ENCODE data around the gene WDR59.
"Not testable (repeated sequence)": the region's sequence is repeated elsewhere in the genome, so short reads cannot be mapped to it uniquely, and the experiment has no call there.

Gene WDR59

DNA sequence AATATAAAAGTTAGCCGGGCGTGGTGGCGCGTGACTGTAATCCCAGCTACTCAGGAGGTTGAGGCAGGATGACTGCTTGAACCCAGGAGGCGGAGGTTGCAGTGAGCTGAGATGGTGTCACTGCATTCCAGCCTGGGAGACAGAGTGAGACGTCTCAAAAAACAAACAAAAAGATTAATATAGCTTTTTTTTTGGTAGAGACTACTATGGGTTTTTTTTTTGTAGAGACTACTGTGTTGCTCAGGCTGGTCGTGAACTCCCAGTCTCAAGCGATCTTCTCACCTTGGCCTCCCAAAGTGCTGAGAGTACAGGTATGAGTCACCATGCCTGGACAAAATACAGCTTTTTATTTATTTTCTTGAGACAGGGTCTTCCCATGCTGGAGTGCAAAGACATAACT is 34.1 kb upstream of the WDR59 start:
- H3K4me3 ChIP-seq (ENCODE audit: low read depth, low read length), result no peak overlapping the region
- TF ChIP-seq, protein P1, sequence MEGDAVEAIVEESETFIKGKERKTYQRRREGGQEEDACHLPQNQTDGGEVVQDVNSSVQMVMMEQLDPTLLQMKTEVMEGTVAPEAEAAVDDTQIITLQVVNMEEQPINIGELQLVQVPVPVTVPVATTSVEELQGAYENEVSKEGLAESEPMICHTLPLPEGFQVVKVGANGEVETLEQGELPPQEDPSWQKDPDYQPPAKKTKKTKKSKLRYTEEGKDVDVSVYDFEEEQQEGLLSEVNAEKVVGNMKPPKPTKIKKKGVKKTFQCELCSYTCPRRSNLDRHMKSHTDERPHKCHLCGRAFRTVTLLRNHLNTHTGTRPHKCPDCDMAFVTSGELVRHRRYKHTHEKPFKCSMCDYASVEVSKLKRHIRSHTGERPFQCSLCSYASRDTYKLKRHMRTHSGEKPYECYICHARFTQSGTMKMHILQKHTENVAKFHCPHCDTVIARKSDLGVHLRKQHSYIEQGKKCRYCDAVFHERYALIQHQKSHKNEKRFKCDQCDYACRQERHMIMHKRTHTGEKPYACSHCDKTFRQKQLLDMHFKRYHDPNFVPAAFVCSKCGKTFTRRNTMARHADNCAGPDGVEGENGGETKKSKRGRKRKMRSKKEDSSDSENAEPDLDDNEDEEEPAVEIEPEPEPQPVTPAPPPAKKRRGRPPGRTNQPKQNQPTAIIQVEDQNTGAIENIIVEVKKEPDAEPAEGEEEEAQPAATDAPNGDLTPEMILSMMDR (IDR thresholded peaks at IDR 0.05; ENCODE audit: insufficient read depth, low read depth, low read length, missing control alignments), result no peak
- peak; percentile 70 for DNase-seq (ENCODE audit: low read depth)

DNA sequence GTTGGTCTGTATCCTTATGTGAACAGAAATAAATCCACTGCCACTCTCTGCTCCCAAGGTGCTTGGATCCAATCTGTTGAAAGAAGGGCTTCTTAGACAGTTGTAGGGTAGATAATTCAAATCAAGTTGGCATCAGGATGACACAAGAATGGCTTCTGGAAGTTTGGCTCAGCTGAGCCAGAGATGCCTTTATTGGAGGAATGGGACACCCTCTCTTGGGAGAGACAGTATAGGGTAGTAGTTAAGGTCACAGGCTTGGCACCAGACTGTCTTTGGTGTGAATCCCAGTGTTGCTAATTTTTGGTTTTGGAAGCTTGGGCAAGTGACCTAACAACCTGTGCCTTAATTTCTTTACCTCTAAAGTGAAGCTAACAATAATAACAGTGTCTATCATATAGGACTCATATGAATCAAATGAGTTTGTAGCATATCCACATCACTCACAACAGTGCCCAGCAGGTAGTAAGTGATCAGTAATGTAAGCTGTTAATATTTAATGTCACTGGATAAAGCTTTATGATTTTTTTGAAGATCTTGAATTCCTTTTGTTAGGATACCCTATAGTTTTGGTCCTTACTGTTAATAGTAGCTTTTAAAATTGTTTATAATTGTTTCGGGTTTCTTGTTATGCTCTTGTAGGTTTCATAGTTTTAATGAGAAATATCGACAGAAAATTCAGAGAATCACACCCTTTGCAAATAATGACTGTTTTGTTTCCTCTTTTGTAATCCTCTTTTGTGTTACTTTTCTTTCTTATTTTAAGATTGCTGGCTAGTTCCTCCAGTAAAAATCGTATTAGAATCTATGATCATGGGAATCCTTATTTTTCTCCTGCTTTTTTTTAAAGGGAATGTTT is 33.0 kb upstream of the WDR59 start:
- TF ChIP-seq, protein P1 (IDR thresholded peaks at IDR 0.05; ENCODE audit: insufficient read depth, low read depth, low read length, missing control alignments), result no peak
- no peak for DNase-seq (ENCODE audit: low read depth)
- H3K4me3 ChIP-seq (ENCODE audit: low read depth, low read length), result no peak overlapping the region

DNA sequence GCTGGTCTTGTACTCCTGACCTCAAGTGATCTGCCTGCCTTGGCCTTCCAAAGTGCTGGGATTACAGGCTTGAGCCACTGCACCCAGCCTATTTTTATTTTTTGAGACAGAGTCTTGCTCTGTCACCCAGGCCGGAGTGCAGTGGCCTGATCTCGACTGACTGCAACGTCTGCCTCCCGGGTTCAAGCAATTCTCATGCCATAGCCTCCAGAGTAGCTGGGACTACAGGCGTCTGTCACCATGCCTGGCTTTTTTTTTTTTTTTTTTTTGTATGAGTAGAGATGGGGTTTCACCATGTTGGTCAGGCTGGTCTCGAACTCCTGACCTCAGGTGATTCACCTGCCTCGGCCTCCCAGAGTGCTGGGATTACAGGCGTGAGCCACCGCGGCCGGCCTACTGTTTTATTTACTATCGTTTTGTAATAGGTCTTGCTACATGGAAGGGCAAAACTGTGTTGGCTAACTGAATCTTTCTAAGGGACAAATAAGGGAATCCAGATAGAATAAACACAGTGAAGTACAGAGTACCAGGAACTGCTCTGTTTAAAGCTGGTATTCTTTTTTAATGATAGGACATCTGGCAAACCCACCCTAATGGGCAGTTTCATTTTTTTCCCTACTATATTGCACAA is 31.6 kb upstream of the WDR59 start:
- H3K4me3 ChIP-seq (ENCODE audit: low read depth, low read length); DNase-seq (ENCODE audit: low read depth): not testable (repeated sequence)

DNA sequence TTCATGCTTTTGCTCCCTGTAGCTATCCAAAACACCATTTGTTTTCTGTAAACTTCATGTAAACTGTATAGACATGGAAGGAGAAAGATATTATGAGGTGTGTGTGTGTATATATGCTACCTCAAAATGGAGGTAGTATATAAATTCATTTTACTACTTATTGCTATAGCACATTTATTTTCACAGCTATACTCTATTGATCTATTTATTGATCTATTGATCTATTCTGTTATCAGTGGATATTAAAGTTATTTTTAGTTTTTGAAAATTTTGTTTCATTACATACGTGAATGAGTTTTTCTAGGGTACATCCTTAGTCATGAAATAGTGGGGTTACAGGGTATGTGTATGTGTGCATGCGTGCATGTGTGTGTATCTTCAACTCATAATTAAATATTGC is 29.4 kb upstream of the WDR59 start:
- TF ChIP-seq, protein P1 (IDR thresholded peaks at IDR 0.05; ENCODE audit: insufficient read depth, low read depth, low read length, missing control alignments), result no peak
- H3K4me3 ChIP-seq (ENCODE audit: low read depth, low read length), result no peak overlapping the region
- no peak for DNase-seq (ENCODE audit: low read depth)

DNA sequence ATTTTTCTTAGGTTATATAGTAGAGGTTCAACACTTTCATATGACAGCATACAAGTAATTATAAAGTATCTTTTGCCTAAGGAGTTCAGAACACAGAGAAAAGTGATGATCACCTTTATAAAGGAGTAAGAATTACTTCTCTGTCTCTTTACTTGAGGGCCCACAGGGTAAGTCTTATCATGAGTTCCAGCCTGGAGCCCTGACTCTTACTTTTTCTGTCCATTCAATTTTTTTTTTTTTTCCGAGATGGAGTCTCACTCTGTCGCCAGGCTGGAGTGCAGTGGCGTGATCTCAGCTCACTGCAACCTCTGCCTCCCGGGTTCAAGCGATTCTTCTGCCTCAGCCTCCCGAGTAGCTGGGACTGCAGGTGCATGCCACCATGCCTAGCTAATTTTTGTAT is 28.2 kb upstream of the WDR59 start:
- peak overlapping the region; percentile 61 for H3K4me3 ChIP-seq (ENCODE audit: low read depth, low read length)
- not testable (repeated sequence) for DNase-seq (ENCODE audit: low read depth)

DNA sequence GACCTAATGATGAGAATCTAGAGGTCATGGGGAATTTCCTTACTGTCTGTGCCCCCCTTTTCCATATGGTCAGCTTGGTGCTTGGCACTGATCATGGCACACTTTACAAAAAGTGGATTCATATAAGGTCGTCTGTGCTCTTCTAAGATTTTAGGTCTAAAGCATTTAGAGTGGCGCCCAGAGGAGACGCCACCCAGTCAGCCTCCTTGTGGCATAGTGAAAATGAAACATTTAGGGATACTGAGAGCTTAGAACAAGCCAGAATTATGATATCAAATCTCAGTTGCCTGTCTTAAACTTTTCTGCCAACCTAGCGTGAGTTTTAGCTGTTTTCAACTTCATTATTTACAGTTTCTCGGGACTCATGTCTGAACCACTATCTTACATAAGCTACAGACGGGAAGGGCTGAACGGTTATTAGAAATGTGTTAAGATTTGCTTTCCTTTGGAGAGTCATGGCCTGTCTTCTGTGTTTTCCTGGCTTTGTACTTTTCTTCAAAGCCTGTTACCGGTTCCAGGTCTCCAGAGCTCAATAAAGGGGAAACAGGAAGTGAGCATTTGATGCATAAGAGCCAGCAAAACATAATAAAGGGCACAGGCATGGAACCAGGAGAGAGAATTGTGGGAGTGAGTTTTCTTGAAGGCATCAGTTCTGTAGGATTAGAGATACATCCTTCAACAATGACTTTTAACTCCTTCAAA is 27.6 kb upstream of the WDR59 start:
- TF ChIP-seq, protein P1 (IDR thresholded peaks at IDR 0.05; ENCODE audit: insufficient read depth, low read depth, low read length, missing control alignments), result no peak
- DNase-seq (ENCODE audit: low read depth), result peak; percentile 56
- H3K4me3 ChIP-seq (ENCODE audit: low read depth, low read length), result peak overlapping the region; percentile 61

DNA sequence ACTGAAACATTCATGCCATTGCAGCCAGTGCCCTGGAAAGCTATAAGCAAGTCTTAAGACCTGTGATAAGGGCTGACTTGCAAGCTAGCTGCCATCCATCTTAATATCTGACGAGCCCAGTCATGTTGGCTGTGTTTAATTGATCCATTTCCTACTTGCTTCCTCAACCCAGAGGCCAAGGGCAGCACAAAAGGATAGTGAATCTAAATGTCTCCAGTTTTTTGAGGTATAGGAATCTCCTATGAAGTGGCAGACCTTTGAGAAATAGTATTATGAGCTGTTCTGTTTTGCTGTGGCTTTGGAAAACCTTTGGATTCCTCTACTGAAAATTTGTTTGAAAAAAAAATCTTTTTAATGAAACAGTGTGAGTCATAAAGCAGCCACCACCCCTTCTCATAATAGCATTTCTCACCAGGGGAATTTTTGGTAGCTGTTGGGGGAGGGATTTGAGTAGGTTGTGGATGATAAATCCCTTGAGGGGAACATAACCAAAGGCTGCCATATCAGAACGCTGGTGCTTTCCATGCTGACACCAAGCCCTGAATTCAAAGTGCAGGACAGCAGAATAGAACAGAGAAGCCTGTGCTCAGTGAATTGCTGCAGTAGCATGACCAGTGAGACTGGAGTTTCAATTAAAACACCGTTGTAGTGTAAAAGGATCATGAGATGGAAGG is 26.8 kb upstream of the WDR59 start:
- DNase-seq (ENCODE audit: low read depth), result peak; percentile 92
- TF ChIP-seq, protein P1 (IDR thresholded peaks at IDR 0.05; ENCODE audit: insufficient read depth, low read depth, low read length, missing control alignments), result no peak
- H3K4me3 ChIP-seq (ENCODE audit: low read depth, low read length), result peak overlapping the region; percentile 61
